ENCODE results near the gene MPI.

DNA sequence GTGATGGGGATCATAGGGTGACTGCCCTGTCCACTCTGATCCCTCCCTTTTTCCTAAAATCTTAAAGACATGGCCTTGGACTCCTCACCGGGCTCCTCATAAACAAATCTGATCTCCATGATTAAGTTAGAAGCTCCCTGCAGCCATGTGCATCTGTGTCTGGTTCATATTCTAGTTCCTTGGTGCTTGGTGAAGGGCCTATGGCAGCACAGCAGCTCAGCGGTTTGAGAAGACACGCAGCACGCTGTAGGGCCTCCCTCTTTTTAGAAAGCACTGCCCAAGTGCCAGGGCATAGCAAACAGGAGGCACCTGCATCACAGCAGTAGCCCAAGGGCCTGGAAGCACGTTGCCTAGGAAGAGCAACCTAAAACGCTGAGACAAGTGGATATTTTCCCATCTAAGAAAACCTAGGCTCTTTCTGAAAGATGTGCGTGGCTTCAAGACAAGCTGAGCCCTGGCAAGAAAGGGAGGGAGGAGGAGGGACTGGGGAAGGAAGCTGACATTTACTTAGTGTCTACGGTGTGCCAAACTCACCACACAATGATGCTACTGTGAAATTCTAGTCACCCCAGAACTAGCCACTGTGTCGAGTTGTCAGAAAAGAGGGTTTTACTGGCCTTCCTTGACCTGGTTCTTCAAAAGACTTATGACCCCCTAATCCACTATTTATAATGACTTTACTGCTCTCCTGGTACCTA lies 32.0 kb upstream of the MPI start:
- TF ChIP-seq, protein P1, sequence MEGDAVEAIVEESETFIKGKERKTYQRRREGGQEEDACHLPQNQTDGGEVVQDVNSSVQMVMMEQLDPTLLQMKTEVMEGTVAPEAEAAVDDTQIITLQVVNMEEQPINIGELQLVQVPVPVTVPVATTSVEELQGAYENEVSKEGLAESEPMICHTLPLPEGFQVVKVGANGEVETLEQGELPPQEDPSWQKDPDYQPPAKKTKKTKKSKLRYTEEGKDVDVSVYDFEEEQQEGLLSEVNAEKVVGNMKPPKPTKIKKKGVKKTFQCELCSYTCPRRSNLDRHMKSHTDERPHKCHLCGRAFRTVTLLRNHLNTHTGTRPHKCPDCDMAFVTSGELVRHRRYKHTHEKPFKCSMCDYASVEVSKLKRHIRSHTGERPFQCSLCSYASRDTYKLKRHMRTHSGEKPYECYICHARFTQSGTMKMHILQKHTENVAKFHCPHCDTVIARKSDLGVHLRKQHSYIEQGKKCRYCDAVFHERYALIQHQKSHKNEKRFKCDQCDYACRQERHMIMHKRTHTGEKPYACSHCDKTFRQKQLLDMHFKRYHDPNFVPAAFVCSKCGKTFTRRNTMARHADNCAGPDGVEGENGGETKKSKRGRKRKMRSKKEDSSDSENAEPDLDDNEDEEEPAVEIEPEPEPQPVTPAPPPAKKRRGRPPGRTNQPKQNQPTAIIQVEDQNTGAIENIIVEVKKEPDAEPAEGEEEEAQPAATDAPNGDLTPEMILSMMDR (IDR thresholded peaks at IDR 0.05), result no peak
- no peak for TF ChIP-seq POLR2A (IDR thresholded peaks at IDR 0.05)

All from lower leg skin (tissue), 3 donors.